Non-pigmented ciliary epithelial cell (primary cell): ENCODE results near the gene DSCAM.

Experiments
- DNase-seq: peaks from one replicate; pipeline ENCODE4 v3.0.0-alpha.2; 2010; ENCODE audit warnings: low read depth

The DSCAM gene

DNA sequence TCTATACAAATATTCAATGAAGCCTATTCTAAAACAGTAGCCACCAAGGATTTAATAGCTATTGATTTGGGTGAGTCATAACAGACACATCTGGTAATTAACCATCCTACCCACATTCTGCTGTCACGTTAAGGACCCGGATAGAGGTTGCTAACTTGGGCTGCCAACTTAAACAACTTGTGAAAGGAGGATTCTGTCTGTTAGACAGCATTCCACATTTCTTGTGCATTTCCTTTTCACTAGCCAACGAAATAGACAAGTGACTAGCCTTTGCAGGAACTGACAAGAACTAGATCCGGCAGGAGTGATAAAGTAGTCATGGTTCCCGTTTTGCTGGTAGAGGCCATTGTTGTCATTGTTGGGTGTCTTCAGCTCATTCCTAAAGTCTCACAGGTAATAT is 9.5 kb downstream of the DSCAM start:
- no peak for DNase-seq

DNA sequence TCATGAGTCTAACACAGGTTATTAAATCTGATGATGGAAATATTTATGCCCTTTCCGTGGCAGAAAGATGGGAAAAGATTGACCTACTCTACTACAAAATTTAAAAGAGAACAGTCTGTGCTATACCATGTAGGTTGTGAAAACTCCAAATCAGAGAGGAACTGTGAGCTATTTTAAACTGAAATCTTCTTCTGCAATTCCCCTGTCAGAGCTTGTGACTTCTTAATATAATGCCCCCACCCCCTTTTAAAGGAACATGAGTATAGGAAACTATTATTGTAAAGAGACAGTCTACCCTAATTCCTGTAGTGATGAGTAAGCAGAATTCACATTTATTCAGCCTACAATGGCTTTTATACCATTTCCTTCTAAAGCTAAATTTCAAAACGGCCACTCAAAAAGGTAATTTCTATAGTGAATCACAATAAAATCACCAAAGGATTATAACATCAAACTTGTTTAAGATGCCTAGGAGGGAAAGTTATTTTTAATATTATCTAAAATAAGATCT is 11.7 kb downstream of the DSCAM start:
- no peak for DNase-seq

DNA sequence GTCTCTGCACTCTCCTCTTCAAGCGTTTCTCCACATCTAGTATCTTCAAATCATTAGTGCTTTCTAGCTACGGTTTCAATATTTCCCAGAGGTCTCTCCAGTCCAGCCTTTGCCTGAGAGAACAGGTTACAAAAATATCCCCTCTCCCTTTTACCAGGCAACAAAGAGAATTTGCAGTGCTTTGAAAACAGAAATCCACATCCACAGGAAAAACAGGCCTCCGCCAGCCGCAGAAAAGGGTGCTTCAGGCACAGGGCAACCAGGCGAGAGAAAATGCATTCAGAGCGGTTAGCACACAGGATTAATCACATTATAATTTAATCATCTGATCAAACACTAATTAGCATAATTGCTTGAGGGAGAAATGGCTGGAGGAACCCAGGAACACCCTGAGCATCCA is 13.8 kb downstream of the DSCAM start:
- no peak for DNase-seq

DNA sequence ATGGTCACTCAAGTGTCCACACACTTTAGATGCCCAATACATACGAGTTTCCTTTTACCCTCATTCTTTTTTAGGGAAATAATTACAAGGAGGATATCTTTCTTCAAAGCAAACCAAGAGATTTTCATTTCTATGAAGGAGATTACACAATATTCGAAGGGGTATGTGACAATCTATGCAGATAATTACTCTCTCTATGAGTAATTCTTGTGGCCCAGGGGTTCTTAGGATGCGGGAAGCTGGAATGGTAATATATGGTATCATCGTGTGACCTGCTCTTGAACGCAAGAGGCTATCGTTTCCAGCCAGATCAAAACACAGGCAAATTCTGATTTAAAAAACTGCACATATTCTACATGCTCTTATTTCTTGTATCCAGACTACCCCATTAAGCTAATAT is 14.6 kb downstream of the DSCAM start:
- DNase-seq = no peak

DNA sequence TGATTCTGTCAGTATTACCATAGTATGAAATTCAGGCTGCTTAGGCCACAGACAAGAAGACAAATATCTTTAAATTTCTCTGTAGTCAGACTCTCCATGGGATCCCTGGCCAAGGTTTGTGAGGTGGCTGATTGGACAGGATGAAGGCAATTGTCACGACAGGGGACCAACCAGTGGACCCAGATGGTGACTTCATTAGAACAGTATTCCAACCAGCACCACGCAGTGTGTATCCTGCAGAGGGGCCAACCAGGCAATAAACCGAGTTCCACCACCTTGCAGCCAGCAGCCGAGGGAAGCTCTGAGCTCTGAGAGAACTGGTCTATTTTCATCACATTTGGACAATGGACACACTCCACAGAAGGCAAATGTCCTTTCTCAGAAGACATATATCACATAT is 16.1 kb downstream of the DSCAM start:
- DNase-seq = no peak

- DNase-seq = no peak
Observed at GRCh38 chr21:40829791-40830190, 17.2 kb downstream of the DSCAM start.

DNA sequence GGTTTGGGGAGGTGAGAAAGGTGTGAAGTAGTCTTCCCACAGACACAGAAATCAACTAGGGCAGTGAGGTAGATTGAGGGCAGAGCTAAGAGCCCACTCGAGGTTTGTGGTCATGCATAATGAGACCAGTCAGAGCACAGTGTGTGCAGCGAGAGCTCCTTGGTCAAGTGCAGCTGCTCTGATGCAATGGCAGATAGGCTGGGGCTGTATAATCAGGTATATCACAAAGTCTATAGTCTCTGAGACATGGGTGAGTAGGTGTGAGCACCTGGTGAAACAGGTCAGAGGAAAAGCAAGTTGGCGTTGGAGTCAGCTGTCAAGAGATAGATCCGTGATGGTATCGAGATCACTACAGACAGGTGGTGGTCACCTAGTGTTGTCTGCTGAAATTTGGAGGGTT is 17.6 kb downstream of the DSCAM start:
- no peak for DNase-seq

GRCh38 chr21:40827509-40827908 is 19.4 kb downstream of the DSCAM start:
- no peak for DNase-seq

- no peak for DNase-seq
Observed at GRCh38 chr21:40819071-40819900, 27.7 kb downstream of the DSCAM start.

GRCh38 chr21:40813918-40814317 is 33.0 kb downstream of the DSCAM start:
- no peak for DNase-seq

DNA sequence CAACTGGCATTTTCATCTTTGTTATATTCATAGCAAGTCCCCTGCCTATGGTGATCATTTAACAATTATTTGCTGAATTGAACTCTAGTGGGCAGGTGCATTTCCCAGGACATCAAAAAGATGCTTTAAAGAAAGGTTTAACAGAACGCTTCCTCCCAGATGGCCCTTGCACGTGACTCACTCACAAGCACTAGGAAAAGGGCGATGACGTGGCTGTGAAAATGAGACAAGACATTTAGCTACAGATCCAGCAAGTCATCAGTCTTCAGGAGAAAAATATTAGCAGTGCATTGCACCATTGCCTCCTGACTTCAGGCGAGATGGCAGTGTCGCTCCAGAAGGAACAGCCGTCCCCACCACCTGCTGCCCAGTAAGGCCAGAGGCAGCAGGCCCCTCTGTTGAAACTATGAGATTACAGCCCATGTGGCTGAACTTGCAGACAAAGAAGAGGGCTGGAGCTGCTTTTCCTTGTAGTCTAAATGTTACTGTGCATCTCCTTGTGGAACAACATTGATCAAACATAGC is 37.2 kb downstream of the DSCAM start:
- no peak for DNase-seq

GRCh38 chr21:40803101-40803500 is 43.9 kb downstream of the DSCAM start:
- no peak for DNase-seq

- DNase-seq = no peak
Observed at GRCh38 chr21:40800126-40800525, 46.8 kb downstream of the DSCAM start.

DNA sequence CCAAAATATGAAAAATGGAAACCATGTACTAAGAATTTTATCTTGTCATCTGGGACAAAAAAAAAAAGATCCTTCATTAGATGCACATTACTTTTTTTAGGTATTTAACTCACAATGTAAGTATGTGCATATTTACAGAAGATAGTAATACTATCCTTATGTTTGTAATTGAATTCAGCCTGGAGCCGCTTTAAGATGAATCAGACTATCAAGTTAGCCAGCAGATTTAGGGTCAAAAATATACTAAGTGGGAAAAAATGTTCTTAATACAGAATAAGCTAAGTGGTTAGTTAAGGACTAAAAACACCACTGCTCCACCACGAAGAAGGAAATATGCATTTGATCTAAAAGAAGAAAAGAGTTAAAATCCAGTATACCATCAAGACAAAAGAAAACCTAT is 49.1 kb downstream of the DSCAM start:
- no peak for DNase-seq

- DNase-seq = no peak
Observed at GRCh38 chr21:40797410-40797809, 49.5 kb downstream of the DSCAM start.

DNA sequence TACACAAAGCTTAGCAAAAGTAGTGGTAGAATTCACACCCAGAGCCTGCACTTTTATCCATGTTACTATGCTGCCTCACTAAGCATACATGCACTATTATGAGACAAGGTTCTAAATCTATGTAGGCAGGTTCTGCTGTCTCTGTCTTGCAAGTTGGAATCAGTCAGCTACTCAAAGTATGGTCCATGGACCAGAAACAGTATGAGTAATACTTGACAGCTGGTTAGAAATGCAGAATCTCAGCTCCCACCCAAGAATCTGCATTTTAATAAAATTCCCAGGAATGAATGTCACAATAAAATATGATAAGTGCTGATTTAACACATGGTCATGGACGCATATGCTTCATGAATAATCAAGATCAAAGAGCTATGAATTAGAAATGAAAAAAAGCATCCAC is 50.5 kb downstream of the DSCAM start:
- no peak for DNase-seq

- DNase-seq = no peak
Observed at GRCh38 chr21:40795313-40795712, 51.6 kb downstream of the DSCAM start.

DNA sequence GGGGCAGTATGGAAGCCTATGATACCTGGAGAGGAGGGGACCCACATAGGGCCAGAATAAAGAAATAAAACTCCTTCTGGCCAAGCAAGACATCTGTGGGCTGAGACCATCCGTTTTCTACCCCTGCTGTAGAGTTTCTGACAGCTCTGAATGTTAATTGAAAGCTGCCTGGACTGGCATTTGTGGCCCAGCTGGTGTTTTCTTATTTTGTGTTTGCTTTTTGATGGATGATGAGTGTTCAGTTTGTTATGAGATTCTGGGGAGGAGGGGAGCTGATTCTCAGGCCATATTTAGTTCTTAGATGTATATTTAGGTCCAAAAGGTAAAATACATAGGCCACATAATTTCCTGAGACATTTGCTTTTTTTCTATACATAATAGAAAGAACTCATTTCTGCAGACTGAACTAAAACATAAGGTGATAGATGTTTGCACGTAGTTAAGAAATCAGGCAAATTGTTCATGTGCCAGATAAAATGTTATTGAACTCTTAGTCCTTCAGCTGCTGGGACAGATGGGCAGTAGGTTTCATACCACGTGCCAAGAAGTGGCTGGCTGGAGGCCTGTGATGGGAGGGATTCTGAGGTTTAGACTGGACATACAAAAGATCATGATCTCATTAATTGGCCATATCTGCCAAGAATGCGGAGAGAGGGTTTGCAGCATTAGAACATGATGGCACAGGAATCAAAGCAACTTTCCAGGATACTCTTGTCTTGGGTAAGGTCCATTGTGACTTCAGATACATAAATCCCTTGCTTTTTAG is 54.1 kb downstream of the DSCAM start:
- DNase-seq = no peak

DNA sequence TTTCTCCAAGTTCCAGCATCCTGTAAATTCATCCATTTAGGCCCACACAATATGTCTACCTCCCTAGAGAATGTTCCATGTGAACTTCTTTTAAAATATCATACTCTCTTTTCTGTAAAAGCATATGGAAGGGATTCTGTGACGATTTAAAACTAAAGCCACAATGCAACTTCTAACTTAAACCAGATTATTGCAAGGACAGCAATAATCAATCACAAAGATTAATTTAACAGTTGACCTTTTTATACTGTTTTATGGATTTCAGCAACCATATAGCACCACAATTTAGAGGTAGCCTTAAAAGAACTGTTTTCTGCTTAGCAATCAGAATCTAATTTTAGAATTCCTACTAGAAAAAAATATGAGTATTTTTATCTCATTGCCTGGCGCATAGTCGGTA is 58.3 kb downstream of the DSCAM start:
- no peak for DNase-seq

DNA sequence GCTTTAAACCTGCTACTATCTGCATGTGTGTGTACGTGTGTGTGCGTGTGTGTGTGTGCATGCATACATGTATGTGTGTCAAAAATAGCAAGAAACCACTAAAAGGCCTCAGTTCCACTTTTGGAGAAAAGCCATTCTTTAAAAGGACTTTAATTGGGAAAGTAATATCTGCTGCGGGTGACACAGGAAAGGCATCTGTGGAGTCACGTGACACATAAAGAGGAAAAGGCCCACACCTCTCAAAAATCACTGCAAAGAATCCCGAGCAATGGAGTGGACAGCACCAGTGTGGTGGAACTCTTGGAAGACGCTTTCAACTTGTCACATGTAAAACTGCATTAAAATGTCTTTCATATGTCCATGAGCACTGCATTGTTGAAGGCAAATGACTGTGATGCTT is 63.6 kb downstream of the DSCAM start:
- no peak for DNase-seq

DNA sequence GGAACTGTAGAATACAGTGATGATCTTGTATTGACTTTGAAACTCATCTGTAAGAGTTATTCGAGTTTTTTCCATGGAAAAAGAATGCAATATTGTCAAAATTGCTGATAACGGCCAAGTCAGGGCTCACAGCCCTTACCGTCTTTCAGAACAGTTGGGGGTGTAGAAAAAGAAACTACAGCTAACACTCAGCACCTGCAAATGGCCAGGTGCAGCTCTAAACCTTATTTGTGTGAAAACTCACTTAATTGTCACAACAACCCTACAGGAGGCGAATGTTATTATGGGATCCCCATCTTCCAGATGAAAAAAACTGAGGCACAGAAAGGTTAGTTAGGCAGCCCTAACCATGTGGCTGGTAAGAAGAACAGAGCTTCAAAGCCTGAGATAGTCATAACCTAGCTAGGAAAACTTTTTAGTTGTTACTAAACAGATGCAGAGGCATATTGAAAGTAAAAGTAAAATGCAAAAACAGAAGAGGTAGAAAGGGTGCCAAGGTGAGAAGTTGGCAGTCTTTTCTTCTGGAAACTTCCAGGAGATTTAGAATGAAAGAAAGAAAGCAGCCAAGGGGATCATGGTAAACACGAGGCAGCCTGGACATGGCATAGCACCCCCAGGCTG is 76.4 kb downstream of the DSCAM start:
- no peak for DNase-seq

GRCh38 chr21:40769231-40769630 is 77.7 kb downstream of the DSCAM start:
- DNase-seq = no peak

DNA sequence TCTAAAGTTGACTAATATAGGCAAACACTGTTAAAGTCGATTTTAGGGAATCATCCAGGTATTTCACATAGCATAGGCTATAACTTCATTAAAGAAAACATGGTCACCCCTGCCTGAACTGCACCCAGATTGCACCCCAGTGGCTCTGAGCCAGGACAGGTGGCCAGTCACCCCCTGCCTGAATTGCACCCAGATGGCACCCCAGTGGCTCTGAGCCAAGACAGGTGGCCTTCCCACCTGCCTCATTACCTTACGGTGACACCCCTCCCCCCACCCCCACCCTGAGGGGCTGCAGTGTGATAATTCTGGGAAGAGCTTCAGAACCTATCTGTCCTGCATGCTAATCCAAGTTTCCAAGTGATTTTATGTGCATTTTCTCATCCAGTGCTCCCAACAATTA is 78.9 kb downstream of the DSCAM start:
- DNase-seq = no peak
